Ovary (tissue), 9 donors: Measurements from ENCODE around the gene IMPA2. TPM values are rescaled to one million over a fixed set of nuclear protein-coding genes. Genes with fewer than 3 reads are reported as not detected.

Source experiments
- DNase-seq, 5 donors: peaks; one replicate each; pipeline ENCODE4 v3.0.0-alpha.2; 2019 to 2020
- H3K27ac ChIP-seq, 2 donors: fragments of 200-600 bp; one replicate each; pipeline versions ENCODE4 v1.5.1 to v1.8.0; 2019 to 2022
- H3K27me3 ChIP-seq: fragments of 200-600 bp; one replicate; pipeline ENCODE4 v1.8.0; 2022
- H3K36me3 ChIP-seq: fragments of 200-600 bp; sonication (generic); one replicate; pipeline ENCODE4 v1.5.1; 2019
- H3K4me1 ChIP-seq: one replicate; pipeline ENCODE4 v1.8.1; 2013; ENCODE audit warnings: mild to moderate bottlenecking, moderate library complexity; ENCODE audit not compliant: insufficient read depth
- H3K4me3 ChIP-seq: fragments of 200-600 bp; sonication (generic); one replicate; pipeline ENCODE4 v1.5.1; 2017
- H3K9me3 ChIP-seq, 2 donors: fragments of 200-600 bp in 1 of 2; sonication (generic) in 1 of 2; one replicate each; pipeline versions ENCODE4 v1.5.1 to v1.8.1; 2013 to 2019; ENCODE audit warnings: mild to moderate bottlenecking in 1 of 2, moderate library complexity in 1 of 2
- CTCF ChIP-seq, 3 donors: fragments of 450-650 bp in 2 of 3; fragments of 200-600 bp in 1 of 3; IDR thresholded peaks; one replicate each; pipeline versions ENCODE4 v1.5.1 to v1.8.0; 2016 to 2022; ENCODE audit warnings: antibody characterized with exemption in 3 of 3, mild to moderate bottlenecking in 1 of 3
- EP300 ChIP-seq: sonication (generic); formaldehyde crosslinking; IDR thresholded peaks from one replicate; pipeline ENCODE4 v1.6.1; 2017; ENCODE audit warnings: antibody characterized with exemption
- POLR2A ChIP-seq: fragments of 450-650 bp; IDR thresholded peaks from one replicate; pipeline ENCODE4 v1.6.1; 2017; ENCODE audit warnings: antibody characterized with exemption, mild to moderate bottlenecking, moderate library complexity
- WGBS, 3 donors: extraction: QIAGEN DNeasy Blood & Tissue Kit in 1 of 3; methylation state at CpG; one replicate each; pipeline versions ENCODE4 v1.1.5 to v1.1.7; 2013 to 2017; 5-methylcytosine and 5-hydroxymethylcytosine counted together
- intact Hi-C, 4 donors: fragments of 100-400 bp; cut with DNase I; formaldehyde crosslinking; loops; one replicate each; pipeline versions ENCODE4 v1.11.0 to v1.15.1; 2022 to 2023
- polyA plus RNA-seq, 2 donors: library from polyadenylated mRNA; stranded (reverse); fragments of 200-250 nt in 1 of 2; fragments of 350-450 nt in 1 of 2; fragmentation: Illumina TruSeq in 1 of 2; extraction: RNeasy Lipid Tissue Mini Kit (QIAGEN cat#74804) in 1 of 2; gene quantifications; one replicate each; pipeline ENCODE4 v1.2.3, GENCODE V29; 2013 to 2014
- total RNA-seq, 7 donors: library from RNA; depleted of rRNA in 2 of 7; stranded (reverse); fragments of >200 nt in 2 of 7; fragmentation: NEBNext Ultra II Directional in 3 of 7; extraction: Animal tissue kit (Norgen Biotek cat#: 25700) in 3 of 7; gene quantifications; one replicate each; pipeline versions ENCODE4 v1.1.0 to v1.2.4, GENCODE V29; 2016 to 2023
- donor health status: DM: no; HTN: no; CAD: no; lungs with moderate emphysema.
- donor health status: DM: no; HTN: no; CAD: no.
- donor health status: Bipolar disorder and iron deficiency.
- donor health status: DM: yes; HTN: yes; CAD: no.
- donor health status: DM: no; HTN: no; CAD: no.
- donor health status: DM: yes; HTN: yes; CAD: no.

Gene IMPA2
- total and polyA plus RNA-seq, 9 donors: 15.4 to 33.5 (median 21.1) TPM

- intact Hi-C loops: no loop called here
- Histone ChIP-seq H3K27ac (no peak overlapping the region), H3K4me3 (no peak overlapping the region), H3K36me3 (no peaks in the 10 kb centered on the region), H3K27me3 (no peaks in the 10 kb centered on the region), H3K4me1 (peaks cover 5% of the 10 kb centered on the region), H3K9me3 (no peaks in the 10 kb centered on the region)
- TF ChIP-seq CTCF (IDR thresholded peaks at IDR 0.05) (no peak), EP300 (no peak), POLR2A (no peak)
- 91 to 96% (median 95%) methylated on average over 11 to 12 of the region's 12 CpGs for WGBS, 3 donors
- no peak for DNase-seq
These were observed 25.8 kb downstream of the IMPA2 start for GRCh38 chr18:12007063-12007462.

GRCh38 chr18:12008181-12008767 lies 27.0 kb downstream of the IMPA2 start:
- no peaks in the 10 kb centered on the region for H3K9me3 ChIP-seq
- no peak overlapping the region for H3K27ac ChIP-seq
- DNase-seq: no peak
- TF ChIP-seq CTCF (IDR thresholded peaks at IDR 0.05) (no peak), EP300 (no peak), POLR2A (no peak)
- peaks cover 7% of the 10 kb centered on the region for H3K4me1 ChIP-seq
- H3K4me3 ChIP-seq: no peak overlapping the region
- WGBS, 3 donors: 83 to 90% (median 85%) methylated on average over 13 of the region's 13 CpGs
- H3K36me3 ChIP-seq: no peaks in the 10 kb centered on the region
- H3K27me3 ChIP-seq: no peaks in the 10 kb centered on the region
- intact Hi-C loops: no loop called here

GRCh38 chr18:12008842-12009580 lies 27.7 kb downstream of the IMPA2 start:
- DNase-seq: no peak
- peaks cover 7% of the 10 kb centered on the region for H3K4me1 ChIP-seq
- no peaks in the 10 kb centered on the region for H3K36me3 ChIP-seq
- no peaks in the 10 kb centered on the region for H3K9me3 ChIP-seq
- TF ChIP-seq POLR2A (no peak), EP300 (no peak), CTCF (IDR thresholded peaks at IDR 0.05) (no peak)
- H3K4me3 ChIP-seq: no peak overlapping the region
- H3K27ac ChIP-seq: no peak overlapping the region
- H3K27me3 ChIP-seq: no peaks in the 10 kb centered on the region
- intact Hi-C loops: no loop called here
- 74 to 78% (median 76%) methylated on average over 6 of the region's 6 CpGs for WGBS, 3 donors

GRCh38 chr18:12009581-12010140 lies 28.4 kb downstream of the IMPA2 start:
- H3K36me3 ChIP-seq: no peaks in the 10 kb centered on the region
- H3K27me3 ChIP-seq: no peaks in the 10 kb centered on the region
- intact Hi-C loops: loop anchor here in 1 of 4 donors (5.0 kb wide), 1 partner anchor 38 kb away; no protein-coding TSS in a partner anchor
- H3K4me3 ChIP-seq: no peak overlapping the region
- peaks cover 7% of the 10 kb centered on the region for H3K4me1 ChIP-seq
- H3K27ac ChIP-seq: no peak overlapping the region
- TF ChIP-seq CTCF (IDR thresholded peaks at IDR 0.05): no peak
- no peak for TF ChIP-seq EP300
- no peak for TF ChIP-seq POLR2A
- H3K9me3 ChIP-seq: no peaks in the 10 kb centered on the region
- peak in 1 of 5 donors; percentile 17 for DNase-seq
- 90 to 95% (median 94%) methylated on average over 12 of the region's 12 CpGs for WGBS, 3 donors
